ENCODE data around the gene EVL. TPM values are rescaled to one million over a fixed set of nuclear protein-coding genes. Genes with fewer than 3 reads are reported as not detected.

The EVL gene
- total and polyA plus RNA-seq, 2 of the 8 experiments (the other 6 are each of a cell fraction or from before 2014, with no cell fraction given): 30.7 to 64.6 TPM

- Histone ChIP-seq H3K79me2 (ENCODE audit: control insufficient read depth in 1 of 2, insufficient read depth in 2 of 2, low read length in 2 of 2) (no peaks in the 10 kb centered on the region), H3K9ac (replicated peaks in 1 of 4; ENCODE audit: extremely low read depth in 1 of 4, low read depth in 3 of 4, low read length in 3 of 4) (no peak overlapping the region), H3K56ac (replicated peaks; ENCODE audit: insufficient read length, low read depth, low read length) (no peak overlapping the region), H3K27me3 (replicated peaks in 1 of 4; ENCODE audit: control insufficient read depth in 3 of 4, extremely low read depth in 1 of 4, insufficient read depth in 3 of 4, low read length in 3 of 4) (no peaks in the 10 kb centered on the region), H4K91ac (replicated peaks; ENCODE audit: insufficient read length, low read length) (no peak overlapping the region), H4K20me1 (replicated peaks in 1 of 2; ENCODE audit: control insufficient read depth in 1 of 2, insufficient read depth in 2 of 2, low read length in 2 of 2) (peaks cover 0 to 6% of the 10 kb centered on the region in 2 experiments), H3K9me3 (ENCODE audit: insufficient read depth in 2 of 2, low read depth in 1 of 2, low read length in 1 of 2) (no peaks in the 10 kb centered on the region), H2AK5ac (ENCODE audit: low read depth, low read length) (no peak overlapping the region), H3K18ac (ENCODE audit: extremely low read depth, low read length) (no peak overlapping the region), H2BK15ac (ENCODE audit: low read length) (no peak overlapping the region), H3K23ac (ENCODE audit: insufficient read length) (no peak overlapping the region), H2BK5ac (ENCODE audit: low read depth, low read length) (no peak overlapping the region), H2BK12ac (ENCODE audit: low read depth, low read length) (no peak overlapping the region), H3K14ac (ENCODE audit: insufficient read length) (no peak overlapping the region), H3K4me3 (ENCODE audit: extremely low read depth in 1 of 4, insufficient read depth in 2 of 4, low read depth in 3 of 4, low read length in 4 of 4) (no peak overlapping the region), H2AFZ (ENCODE audit: low read length) (no peak overlapping the region), H3K4ac (replicated peaks; ENCODE audit: insufficient read length, low read depth, low read length) (no peak overlapping the region), H2BK20ac (ENCODE audit: low read length) (no peak overlapping the region), H3K4me1 (replicated peaks in 1 of 4; ENCODE audit: control insufficient read depth in 3 of 4, insufficient read depth in 4 of 4, low read length in 3 of 4) (no peaks in the 10 kb centered on the region; a peak in 1 of 7 replicates), H3K23me2 (ENCODE audit: low read depth, low read length) (no peaks in the 10 kb centered on the region), H3K4me2 (ENCODE audit: insufficient read depth in 1 of 2, low read depth in 2 of 2, low read length in 2 of 2) (no peak overlapping the region), H3K79me1 (ENCODE audit: low read depth, low read length) (no peaks in the 10 kb centered on the region), H4K5ac (ENCODE audit: insufficient read length, low read depth, low read length) (no peak overlapping the region), H2BK120ac (replicated peaks; ENCODE audit: low read depth, low read length) (no peak overlapping the region), H3K27ac (ENCODE audit: low read depth, low read length) (no peak overlapping the region), H3K36me3 (ENCODE audit: control insufficient read depth in 2 of 4, insufficient read depth in 4 of 4, low read length in 3 of 4) (no peaks in the 10 kb centered on the region), H4K8ac (ENCODE audit: extremely low read depth, insufficient read depth, low read length) (no peak overlapping the region)
- DNase-seq (ENCODE audit: low read depth in 1 of 2, low spot score in 2 of 2) (no peak), FAIRE-seq (no peak)
- no peak for TF ChIP-seq BCL11A (IDR thresholded peaks at IDR 0.05; ENCODE audit: low read depth in 2 of 2, low read length in 2 of 2)
- no peak for TF ChIP-seq GTF2F1 (IDR thresholded peaks at IDR 0.05; ENCODE audit: borderline replicate concordance, low read depth, low read length)
- no peak for TF ChIP-seq SIX5 (IDR thresholded peaks at IDR 0.05; ENCODE audit: low read depth, low read length)
- TF ChIP-seq NRF1 (IDR thresholded peaks at IDR 0.05; ENCODE audit: low read depth, low read length): no peak
- no peak for TF ChIP-seq SIN3A (conservative IDR thresholded peaks at IDR 0.05 in 1 of 2, IDR thresholded peaks at IDR 0.05 in 1 of 2; ENCODE audit: low read depth in 1 of 2, low read length in 2 of 2)
- no peak for TF ChIP-seq SIRT6 (IDR thresholded peaks at IDR 0.05; ENCODE audit: low read length)
- no peak for TF ChIP-seq TAF7 (optimal IDR thresholded peaks at IDR 0.05; ENCODE audit: borderline replicate concordance, low read depth, low read length)
- TF ChIP-seq BRCA1 (IDR thresholded peaks at IDR 0.05; ENCODE audit: low read depth, low read length): no peak
- TF ChIP-seq TBP (IDR thresholded peaks at IDR 0.05; ENCODE audit: low read depth, low read length): no peak
- TF ChIP-seq SRF (IDR thresholded peaks at IDR 0.05; ENCODE audit: low read depth, low read length): no peak
- TF ChIP-seq SP2 (IDR thresholded peaks at IDR 0.05; ENCODE audit: low read length): no peak
- no peak for TF ChIP-seq TEAD4 (IDR thresholded peaks at IDR 0.05; ENCODE audit: low read depth, low read length)
- TF ChIP-seq RFX5 (IDR thresholded peaks at IDR 0.05; ENCODE audit: borderline replicate concordance, low read depth, low read length): no peak
- TF ChIP-seq FOSL1 (IDR thresholded peaks at IDR 0.05; ENCODE audit: insufficient read depth, low read depth, low read length): no peak
- TF ChIP-seq SP4 (IDR thresholded peaks at IDR 0.05; ENCODE audit: low read length): no peak
- 90% methylated on average over 6 of the region's 6 CpGs; no CpG with 5 or more reads in 1 of the 2 experiments for WGBS, 2 experiments (ENCODE audit: extremely low coverage in 1 of 2, insufficient coverage in 1 of 2, insufficient read length in 1 of 2, insufficient replicate concordance in 2 of 2, low coverage in 1 of 2, low lambda C conversion rate in 2 of 2, missing lambda C conversion rate in 1 of 2)
- ChIA-PET CTCF (ENCODE audit: partially characterized antibody) (no interaction called here), POLR2A (ENCODE audit: partially characterized antibody) (no interaction called here)
These were observed 22.9 kb upstream of the EVL start for GRCh38 chr14:100042286-100042685.

All from H1 (cell line).